IMR-90 (cell line): ENCODE results near the gene SLC35E2B. TPM values are rescaled to one million over a fixed set of nuclear protein-coding genes. Genes with fewer than 3 reads are reported as not detected.
"Not testable (repeated sequence)": the region's sequence is repeated elsewhere in the genome, so short reads cannot be mapped to it uniquely, and the experiment has no call there.

Experiments used
- ATAC-seq: fragments of 200-7000 bp; cut with Tn5 transposase; 2 replicates; pipeline ENCODE4 v1.9.1; 2020; ENCODE audit warnings: low read depth, mild to moderate bottlenecking, moderate library complexity
- BruUV-seq: library from RNA; stranded (reverse); fragments of 400-500 nt; replicated peaks from 2 replicates; lab custom pipeline; 2021; lab: Mats Ljungman, UMichigan
- CTCF ChIA-PET: fragments of 300-600 bp; formaldehyde crosslinking; extraction: SDS; loops from one replicate; lab custom pipeline; 2021; ENCODE audit warnings: antibody characterized with exemption; lab: Yijun Ruan, JAX
- POLR2A ChIA-PET: fragments of 300-600 bp; sonication (Branson Sonifier 250); formaldehyde crosslinking; loops from one replicate; lab custom pipeline; 2022; ENCODE audit warnings: antibody characterized with exemption; ENCODE audit not compliant: unreplicated experiment; lab: Charles Lee
- DNase-seq: peaks from one replicate; pipeline ENCODE4 v3.0.0; 2013
- H2AFZ ChIP-seq: replicated peaks from 2 replicates; pipeline ENCODE3; 2013; ENCODE audit warnings: low read length, mild to moderate bottlenecking; ENCODE audit not compliant: poor library complexity
- H2AK5ac ChIP-seq: 2 replicates; pipeline ENCODE4 v1.6.1; 2013; ENCODE audit warnings: low read depth, low read length, inconsistent platforms
- H2AK9ac ChIP-seq: replicated peaks from 2 replicates; pipeline ENCODE3; 2013; ENCODE audit warnings: mild to moderate bottlenecking, low read depth, low read length, moderate library complexity; ENCODE audit not compliant: poor library complexity
- H2BK120ac ChIP-seq: 2 replicates; pipeline ENCODE4 v1.6.1; 2013; ENCODE audit warnings: low read depth, low read length, inconsistent platforms
- H2BK15ac ChIP-seq: 3 replicates; pipeline ENCODE4 v1.6.1; 2013; ENCODE audit warnings: low read depth, low read length, inconsistent platforms
- H2BK20ac ChIP-seq: 2 replicates; pipeline ENCODE4 v1.6.1; 2013; ENCODE audit warnings: low read depth, mild to moderate bottlenecking, inconsistent platforms, low read length, moderate library complexity
- H2BK5ac ChIP-seq: 2 replicates; pipeline ENCODE4 v1.6.1; 2013; ENCODE audit warnings: mild to moderate bottlenecking, low read depth, low read length, inconsistent platforms; ENCODE audit not compliant: poor library complexity, severe bottlenecking
- H3K14ac ChIP-seq: replicated peaks from 2 replicates; pipeline ENCODE4 v1.6.1; 2013; ENCODE audit warnings: low read depth, low read length, inconsistent platforms
- H3K18ac ChIP-seq: 2 replicates; pipeline ENCODE4 v1.6.1; 2013; ENCODE audit warnings: low read depth, low read length, control low read depth
- H3K23ac ChIP-seq: 2 replicates; pipeline ENCODE4 v1.6.1; 2013; ENCODE audit warnings: low read depth, low read length, inconsistent platforms
- H3K27ac ChIP-seq: 2 replicates; pipeline ENCODE4 v1.5.1; 2013; ENCODE audit warnings: mild to moderate bottlenecking, control low read depth, low read length; ENCODE audit not compliant: insufficient read depth
- H3K27me3 ChIP-seq: 2 replicates; pipeline ENCODE4 v1.6.1; 2013; ENCODE audit warnings: low read length; ENCODE audit not compliant: control insufficient read depth, insufficient read depth
- H3K36me3 ChIP-seq: 2 replicates; pipeline ENCODE4 v1.6.1; 2013; ENCODE audit warnings: low read length, mixed read lengths; ENCODE audit not compliant: control insufficient read depth, insufficient read depth
- H3K4ac ChIP-seq: 2 replicates; pipeline ENCODE4 v1.6.1; 2013; ENCODE audit warnings: low read depth, low read length, inconsistent platforms
- H3K4me1 ChIP-seq: 2 replicates; pipeline ENCODE4 v1.6.1; 2013; ENCODE audit warnings: low read length, mixed read lengths; ENCODE audit not compliant: control insufficient read depth, insufficient read depth
- H3K4me2 ChIP-seq: 2 replicates; pipeline ENCODE4 v1.6.1; 2013; ENCODE audit warnings: low read depth, mild to moderate bottlenecking, control low read depth, low read length, moderate library complexity
- H3K4me3 ChIP-seq: 2 replicates; pipeline ENCODE4 v1.5.1; 2013; ENCODE audit warnings: low read depth, mild to moderate bottlenecking, control low read depth, low read length, moderate library complexity; ENCODE audit not compliant: insufficient read depth
- H3K56ac ChIP-seq: 2 replicates; pipeline ENCODE4 v1.6.1; 2013; ENCODE audit warnings: low read length, inconsistent platforms; ENCODE audit not compliant: insufficient read depth; ENCODE audit errors: extremely low read depth
- H3K79me1 ChIP-seq, 2 experiments: 2 replicates each; pipeline ENCODE4 v1.6.1; 2013; ENCODE audit warnings: low read length in 2 of 2, inconsistent platforms in 1 of 2, low read depth in 1 of 2
- H3K9ac ChIP-seq: 2 replicates; pipeline ENCODE4 v1.6.1; 2013; ENCODE audit warnings: low read depth, low read length, control low read depth
- H3K9me1 ChIP-seq: 2 replicates; pipeline ENCODE4 v1.6.1; 2013; ENCODE audit warnings: low read length, inconsistent platforms; ENCODE audit not compliant: insufficient read depth
- H3K9me3 ChIP-seq: 2 replicates; pipeline ENCODE4 v1.6.1; 2013; ENCODE audit warnings: low read length; ENCODE audit not compliant: control insufficient read depth, insufficient read depth
- H4K20me1 ChIP-seq: 2 replicates; pipeline ENCODE4 v1.6.1; 2013; ENCODE audit warnings: low read length, inconsistent platforms; ENCODE audit not compliant: insufficient read depth
- H4K5ac ChIP-seq: 2 replicates; pipeline ENCODE4 v1.6.1; 2013; ENCODE audit warnings: mild to moderate bottlenecking, low read depth, low read length, control low read depth
- H4K8ac ChIP-seq, 2 experiments: 2 replicates each; pipeline ENCODE4 v1.6.1; 2013; ENCODE audit warnings: low read depth in 2 of 2, low read length in 2 of 2, control low read depth in 1 of 2, inconsistent platforms in 1 of 2
- H4K91ac ChIP-seq: 2 replicates; pipeline ENCODE4 v1.6.1; 2013; ENCODE audit warnings: low read depth, low read length, inconsistent platforms; ENCODE audit not compliant: insufficient read depth
- WGBS, 2 experiments: methylation state at CpG; one replicate each; pipeline versions ENCODE4 v1.1.5 to v1.1.7; 2013; ENCODE audit warnings: missing lambda C conversion rate in 2 of 2; ENCODE audit not compliant: insufficient read length in 1 of 2; ENCODE audit errors: extremely low coverage in 2 of 2; 5-methylcytosine and 5-hydroxymethylcytosine counted together
- dilution Hi-C: fragments of 300-500 bp; cut with HindIII; formaldehyde crosslinking; loops from one replicate; pipeline ENCODE4 v1.14.3; 2018; ENCODE audit warnings: low sequenced_read_pairs; ENCODE audit not compliant: unreplicated experiment
- in situ Hi-C: fragments of 300-500 bp; cut with MboI; formaldehyde crosslinking; loops from 3 replicates; pipeline ENCODE4 v1.14.3; 2019; ENCODE audit warnings: low sequenced_read_pairs, inconsistent platforms, mixed read lengths
- intact Hi-C: fragments of 100-400 bp; cut with micrococcal nuclease; formaldehyde crosslinking; loops from 2 replicates; pipeline ENCODE4 v1.10.0; 2022
- polyA plus RNA-seq, 3 experiments: library from polyadenylated mRNA; depleted of rRNA; stranded (reverse); fragments of >200 nt; gene quantifications; 2 replicates each; pipeline ENCODE4 v1.2.3, GENCODE V29; 2012; ENCODE audit warnings: low replicate concordance in 1 of 3
- total RNA-seq: library from RNA; depleted of rRNA; stranded (reverse); fragments of >200 nt; gene quantifications from 2 replicates; pipeline ENCODE4 v1.2.3, GENCODE V29; 2012

The SLC35E2B gene
- total and polyA plus RNA-seq, 2 of the 4 experiments (the other 2 are of a cell fraction), result 14.9 to 30.2 TPM

DNA sequence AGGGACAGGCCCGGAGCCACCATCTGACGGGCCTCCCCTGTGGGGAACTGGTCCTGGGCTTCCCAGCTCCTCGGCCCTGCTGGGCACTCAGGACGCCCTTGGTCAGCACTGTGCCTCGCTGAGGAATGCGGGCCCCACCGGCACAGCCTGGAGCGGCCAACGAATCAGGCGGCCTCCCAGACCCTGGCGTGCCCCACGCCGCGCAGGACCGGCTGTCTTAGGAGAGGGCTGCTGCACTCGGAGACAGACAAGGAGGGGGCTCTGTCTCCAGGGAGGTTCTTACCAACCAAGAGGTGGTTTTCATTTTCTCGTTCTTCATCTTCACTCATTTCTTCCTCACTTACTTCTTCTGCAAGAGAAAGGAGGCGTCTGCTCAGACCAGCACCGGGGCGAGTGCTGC, 15.3 kb upstream of the SLC35E2B start:
- H3K4me2 ChIP-seq, CTCF ChIA-PET, H3K23ac ChIP-seq, H3K79me1 ChIP-seq, H3K27me3 ChIP-seq, H2BK15ac ChIP-seq, H2BK5ac ChIP-seq, H3K14ac ChIP-seq, ATAC-seq, H4K20me1 ChIP-seq, DNase-seq, H3K4me1 ChIP-seq, H3K9me1 ChIP-seq, H3K9me3 ChIP-seq, H3K36me3 ChIP-seq, H2BK20ac ChIP-seq, H3K4me3 ChIP-seq, H2AK5ac ChIP-seq, H2AK9ac ChIP-seq, dilution Hi-C loops, H2BK120ac ChIP-seq, H4K91ac ChIP-seq, intact Hi-C loops, H4K5ac ChIP-seq, H4K8ac ChIP-seq, H3K27ac ChIP-seq, H3K4ac ChIP-seq, H3K56ac ChIP-seq, H3K9ac ChIP-seq, BruUV-seq, POLR2A ChIA-PET, H2AFZ ChIP-seq, H3K18ac ChIP-seq, in situ Hi-C loops: not testable (repeated sequence)
- WGBS, 2 experiments, result no CpG with 5 or more reads among the region's 20 CpGs

GRCh38 chr1:1707241-1707640, 14.6 kb upstream of the SLC35E2B start:
- not testable (repeated sequence) for H3K79me1 ChIP-seq

More at GRCh38 chr1:1707241-1707640, 14.6 kb upstream of the SLC35E2B start:
- POLR2A ChIA-PET, H3K23ac ChIP-seq, H3K9me1 ChIP-seq, H3K56ac ChIP-seq, H3K4me1 ChIP-seq, H3K4me3 ChIP-seq, H3K9ac ChIP-seq, H2BK120ac ChIP-seq, H2AK5ac ChIP-seq, CTCF ChIA-PET, H3K27ac ChIP-seq, BruUV-seq, H3K9me3 ChIP-seq, H3K27me3 ChIP-seq, H2AFZ ChIP-seq, H4K20me1 ChIP-seq, H2BK5ac ChIP-seq, H4K5ac ChIP-seq, H3K36me3 ChIP-seq, H3K18ac ChIP-seq, H2AK9ac ChIP-seq, intact Hi-C loops, H3K14ac ChIP-seq, dilution Hi-C loops, H4K91ac ChIP-seq, ATAC-seq, H4K8ac ChIP-seq, H3K4ac ChIP-seq, H2BK15ac ChIP-seq, H2BK20ac ChIP-seq, DNase-seq, in situ Hi-C loops, H3K4me2 ChIP-seq: not testable (repeated sequence)
- WGBS, 2 experiments, result no CpG with 5 or more reads among the region's 23 CpGs
